Superior temporal gyrus (tissue), 1 donor: ENCODE results near the gene C1QTNF12.
"Not testable (repeated sequence)": the region's sequence is repeated elsewhere in the genome, so short reads cannot be mapped to it uniquely, and the experiment has no call there.

Source experiments
- DNase-seq: peaks from one replicate; pipeline ENCODE4 v3.0.0-alpha.2; 2016; ENCODE audit errors: extremely low spot score

Gene C1QTNF12

GRCh38 chr1:1199961-1200875, 46.3 kb downstream of the C1QTNF12 start:
- DNase-seq, result no peak

GRCh38 chr1:1199141-1199960, 47.2 kb downstream of the C1QTNF12 start:
- DNase-seq, result no peak

- no peak for DNase-seq
These were observed 47.9 kb downstream of the C1QTNF12 start for GRCh38 chr1:1198423-1199140.

- no peak for DNase-seq
These were observed 48.7 kb downstream of the C1QTNF12 start for GRCh38 chr1:1197551-1198422.

- no peak for DNase-seq
These were observed 49.4 kb downstream of the C1QTNF12 start for GRCh38 chr1:1197188-1197500.

GRCh38 chr1:1196431-1197187, 49.9 kb downstream of the C1QTNF12 start:
- no peak for DNase-seq

- not testable (repeated sequence) for DNase-seq
These were observed 50.8 kb downstream of the C1QTNF12 start for GRCh38 chr1:1195726-1196125.

GRCh38 chr1:1194723-1195122, 51.8 kb downstream of the C1QTNF12 start:
- no peak for DNase-seq
